HFFc6 (cell line): ENCODE measurements around the gene CTBP1. TPM values are rescaled to one million over a fixed set of nuclear protein-coding genes. Genes with fewer than 3 reads are reported as not detected.

Experiments used
- DNase-seq: peaks from one replicate; pipeline ENCODE4 v3.0.0-alpha.2; 2018
- H3K27ac Mint-ChIP-seq: 2 replicates; pipeline ENCODE4 v1.8.0; 2020; ENCODE audit warnings: mild to moderate bottlenecking, mixed read lengths
- H3K27me3 Mint-ChIP-seq: 2 replicates; pipeline ENCODE4 v1.8.0; 2021; ENCODE audit warnings: mild to moderate bottlenecking, moderate library complexity, mixed read lengths; ENCODE audit not compliant: insufficient read depth
- H3K36me3 Mint-ChIP-seq: 2 replicates; pipeline ENCODE4 v1.8.0; 2021; ENCODE audit warnings: low read depth, mixed read lengths
- H3K4me1 Mint-ChIP-seq: 2 replicates; pipeline ENCODE4 v1.8.0; 2020; ENCODE audit warnings: low read depth, mixed read lengths
- H3K4me3 Mint-ChIP-seq: 2 replicates; pipeline ENCODE4 v1.8.0; 2020; ENCODE audit warnings: mild to moderate bottlenecking, moderate library complexity, mixed read lengths
- H3K9me3 Mint-ChIP-seq: 2 replicates; pipeline ENCODE4 v1.8.0; 2020; ENCODE audit warnings: mild to moderate bottlenecking, mixed read lengths
- CTCF ChIP-seq: fragments of 200-600 bp; sonication (generic); IDR thresholded peaks from 2 replicates; pipeline ENCODE4 v1.5.0; 2021; ENCODE audit warnings: antibody characterized with exemption, mild to moderate bottlenecking
- total RNA-seq, 6 experiments: library from RNA; stranded (reverse); fragmentation: NEBNext Ultra II Directional; extraction: Animal tissue kit (Norgen Biotek cat#: 25700); gene quantifications; 2 replicates in 1 of 6; 3 replicates in 5 of 6; pipeline ENCODE4 v1.2.3, GENCODE V29; 2021

Gene CTBP1
- total RNA-seq, 6 experiments from 2014 or later, result 109 to 126 (median 114) TPM

GRCh38 chr4:1251773-1252066, 2.8 kb upstream of the CTBP1 start:
- DNase-seq, result no peak
- no peak for TF ChIP-seq CTCF
- peaks cover 6% of the 10 kb centered on the region for H3K4me1 Mint-ChIP-seq
- H3K4me3 Mint-ChIP-seq, result no peak overlapping the region
- no peak overlapping the region for H3K27ac Mint-ChIP-seq
- H3K9me3 Mint-ChIP-seq, result peaks cover 39% of the 10 kb centered on the region
- H3K27me3 Mint-ChIP-seq, result peaks cover 5% of the 10 kb centered on the region
- H3K36me3 Mint-ChIP-seq, result peaks cover 53% of the 10 kb centered on the region

GRCh38 chr4:1250921-1251772, 2.2 kb upstream of the CTBP1 start:
- Mint-ChIP-seq H3K4me3 (peak overlapping the region; percentile 42; the same call in 1 of the 2 replicates), H3K9me3 (peaks cover 35% of the 10 kb centered on the region), H3K27ac (no peak overlapping the region), H3K4me1 (peaks cover 12% of the 10 kb centered on the region), H3K27me3 (peaks cover 3% of the 10 kb centered on the region), H3K36me3 (peaks cover 49% of the 10 kb centered on the region)
- DNase-seq, result no peak
- TF ChIP-seq CTCF, result no peak

GRCh38 chr4:1250527-1250812, 1.5 kb upstream of the CTBP1 start:
- Mint-ChIP-seq H3K9me3 (peaks cover 28% of the 10 kb centered on the region), H3K4me3 (peak overlapping the region; percentile 42; the same call in 1 of the 2 replicates), H3K4me1 (peaks cover 13% of the 10 kb centered on the region), H3K27me3 (peaks cover 2% of the 10 kb centered on the region), H3K36me3 (peaks cover 43% of the 10 kb centered on the region), H3K27ac (no peak overlapping the region)
- no peak for TF ChIP-seq CTCF
- no peak for DNase-seq

GRCh38 chr4:1249731-1250526, 999 bp upstream of the CTBP1 start:
- peak overlapping the region; percentile 83 for H3K4me3 Mint-ChIP-seq

GRCh38 chr4:1249148-1249730, 309 bp upstream of the CTBP1 start:
- Mint-ChIP-seq H3K36me3 (peaks cover 34% of the 10 kb centered on the region), H3K9me3 (peaks cover 16% of the 10 kb centered on the region), H3K4me1 (peaks cover 13% of the 10 kb centered on the region), H3K4me3 (peak overlapping the region; percentile 83), H3K27me3 (peaks cover 2% of the 10 kb centered on the region), H3K27ac (peak overlapping the region; percentile 86)
- peak; percentile 71 for DNase-seq
- TF ChIP-seq CTCF, result no peak

More at GRCh38 chr4:1249731-1250526, 999 bp upstream of the CTBP1 start:
- DNase-seq, result no peak
- Mint-ChIP-seq H3K4me1 (peaks cover 13% of the 10 kb centered on the region), H3K27ac (peak overlapping the region; percentile 86), H3K27me3 (peaks cover 2% of the 10 kb centered on the region), H3K9me3 (peaks cover 23% of the 10 kb centered on the region), H3K36me3 (peaks cover 40% of the 10 kb centered on the region)
- TF ChIP-seq CTCF, result no peak
